KMS-11 (cell line): ENCODE results near the gene LPP.

Experiments used
- H2AFZ ChIP-seq: fragments of 200-600 bp; sonication (generic); 2 replicates; pipeline ENCODE4 v1.6.1; 2016; ENCODE audit warnings: antibody characterized with exemption, mixed run types, low read depth
- H3K27ac ChIP-seq: fragments of 200-600 bp; sonication (generic); 2 replicates; pipeline ENCODE4 v1.6.1; 2016; ENCODE audit warnings: mild to moderate bottlenecking, mixed run types
- H3K27me3 ChIP-seq: fragments of 200-600 bp; sonication (generic); 2 replicates; pipeline ENCODE4 v1.6.1; 2017; ENCODE audit warnings: mild to moderate bottlenecking, low read depth, mixed run types, moderate library complexity; ENCODE audit not compliant: insufficient read depth
- H3K36me3 ChIP-seq: fragments of 200-600 bp; sonication (generic); 2 replicates; pipeline ENCODE4 v1.6.1; 2017; ENCODE audit warnings: mild to moderate bottlenecking, mixed run types; ENCODE audit not compliant: insufficient read depth
- H3K4me1 ChIP-seq: fragments of 200-600 bp; sonication (generic); 2 replicates; pipeline ENCODE4 v1.6.1; 2016; ENCODE audit warnings: mild to moderate bottlenecking, low read depth, mixed run types; ENCODE audit not compliant: poor library complexity, severe bottlenecking
- H3K4me2 ChIP-seq: fragments of 200-600 bp; sonication (generic); 2 replicates; pipeline ENCODE4 v1.7.0; 2016; ENCODE audit warnings: mild to moderate bottlenecking, mixed run types
- H3K4me3 ChIP-seq: fragments of 200-600 bp; sonication (generic); IDR thresholded peaks from 2 replicates; pipeline ENCODE4 v1.6.1; 2017; ENCODE audit warnings: low read depth, low read length, mixed read lengths; ENCODE audit not compliant: insufficient read depth
- H3K79me2 ChIP-seq: fragments of 200-600 bp; sonication (generic); 2 replicates; pipeline ENCODE4 v1.6.1; 2016; ENCODE audit warnings: low read depth, mixed run types; ENCODE audit not compliant: insufficient read depth
- H3K9ac ChIP-seq: fragments of 200-600 bp; sonication (generic); 2 replicates; pipeline ENCODE4 v1.6.1; 2016; ENCODE audit warnings: mild to moderate bottlenecking, mixed run types
- H4K20me1 ChIP-seq: fragments of 200-600 bp; sonication (generic); 2 replicates; pipeline ENCODE4 v1.6.1; 2016; ENCODE audit warnings: mild to moderate bottlenecking, mixed run types; ENCODE audit not compliant: insufficient read depth
- CTCF ChIP-seq: fragments of 200-600 bp; sonication (generic); conservative IDR thresholded peaks from 2 replicates; pipeline ENCODE4 v1.6.1; 2017; ENCODE audit warnings: low read depth, mild to moderate bottlenecking, antibody characterized with exemption, low read length, moderate library complexity, mixed read lengths

Gene LPP

GRCh38 chr3:188206787-188207186 is 52.8 kb downstream of the LPP start:
- no peak overlapping the region for H3K4me3 ChIP-seq
- no peaks in the 10 kb centered on the region for H3K36me3 ChIP-seq
- H3K79me2 ChIP-seq: no peaks in the 10 kb centered on the region
- no peak overlapping the region for H3K9ac ChIP-seq
- no peak overlapping the region for H3K4me2 ChIP-seq
- no peak overlapping the region for H3K27ac ChIP-seq
- H4K20me1 ChIP-seq: no peaks in the 10 kb centered on the region
- TF ChIP-seq CTCF: no peak
- H3K4me1 ChIP-seq: no peaks in the 10 kb centered on the region
- H2AFZ ChIP-seq: no peak overlapping the region
- H3K27me3 ChIP-seq: no peaks in the 10 kb centered on the region

- Histone ChIP-seq H3K4me3 (no peak overlapping the region), H3K36me3 (no peaks in the 10 kb centered on the region), H2AFZ (no peak overlapping the region), H3K79me2 (no peaks in the 10 kb centered on the region), H3K27me3 (no peaks in the 10 kb centered on the region), H3K27ac (no peak overlapping the region), H3K9ac (no peak overlapping the region), H3K4me2 (no peak overlapping the region), H4K20me1 (no peaks in the 10 kb centered on the region), H3K4me1 (no peaks in the 10 kb centered on the region)
- TF ChIP-seq CTCF: no peak
Observed at GRCh38 chr3:188207941-188208515, 54.1 kb downstream of the LPP start.

GRCh38 chr3:188208516-188208981 is 54.6 kb downstream of the LPP start:
- no peak overlapping the region for H3K9ac ChIP-seq
- H3K4me1 ChIP-seq: no peaks in the 10 kb centered on the region
- TF ChIP-seq CTCF: no peak
- no peaks in the 10 kb centered on the region for H4K20me1 ChIP-seq
- H2AFZ ChIP-seq: no peak overlapping the region
- no peaks in the 10 kb centered on the region for H3K79me2 ChIP-seq
- no peak overlapping the region for H3K27ac ChIP-seq
- no peak overlapping the region for H3K4me2 ChIP-seq
- no peaks in the 10 kb centered on the region for H3K27me3 ChIP-seq
- H3K4me3 ChIP-seq: no peak overlapping the region
- H3K36me3 ChIP-seq: no peaks in the 10 kb centered on the region

- no peak overlapping the region for H3K27ac ChIP-seq
- no peaks in the 10 kb centered on the region for H3K27me3 ChIP-seq
- no peaks in the 10 kb centered on the region for H3K36me3 ChIP-seq
- no peaks in the 10 kb centered on the region for H3K79me2 ChIP-seq
- no peak overlapping the region for H3K4me3 ChIP-seq
- H3K9ac ChIP-seq: no peak overlapping the region
- no peaks in the 10 kb centered on the region for H4K20me1 ChIP-seq
- H3K4me1 ChIP-seq: no peaks in the 10 kb centered on the region
- TF ChIP-seq CTCF: no peak
- H3K4me2 ChIP-seq: no peak overlapping the region
- no peak overlapping the region for H2AFZ ChIP-seq
Observed at GRCh38 chr3:188209034-188209433, 55.1 kb downstream of the LPP start.
